GM19324 (cell line): ENCODE data around the gene ZNF93.
"Not testable (repeated sequence)": the region's sequence is repeated elsewhere in the genome, so short reads cannot be mapped to it uniquely, and the experiment has no call there.

Experiments used
- ATAC-seq: cut with Tn5 transposase; IDR thresholded peaks from one replicate; pipeline ENCODE4 v1.9.1; 2021; ENCODE audit warnings: mild to moderate bottlenecking, moderate library complexity; ENCODE audit not compliant: unreplicated experiment, low FRiP score

The ZNF93 gene

DNA sequence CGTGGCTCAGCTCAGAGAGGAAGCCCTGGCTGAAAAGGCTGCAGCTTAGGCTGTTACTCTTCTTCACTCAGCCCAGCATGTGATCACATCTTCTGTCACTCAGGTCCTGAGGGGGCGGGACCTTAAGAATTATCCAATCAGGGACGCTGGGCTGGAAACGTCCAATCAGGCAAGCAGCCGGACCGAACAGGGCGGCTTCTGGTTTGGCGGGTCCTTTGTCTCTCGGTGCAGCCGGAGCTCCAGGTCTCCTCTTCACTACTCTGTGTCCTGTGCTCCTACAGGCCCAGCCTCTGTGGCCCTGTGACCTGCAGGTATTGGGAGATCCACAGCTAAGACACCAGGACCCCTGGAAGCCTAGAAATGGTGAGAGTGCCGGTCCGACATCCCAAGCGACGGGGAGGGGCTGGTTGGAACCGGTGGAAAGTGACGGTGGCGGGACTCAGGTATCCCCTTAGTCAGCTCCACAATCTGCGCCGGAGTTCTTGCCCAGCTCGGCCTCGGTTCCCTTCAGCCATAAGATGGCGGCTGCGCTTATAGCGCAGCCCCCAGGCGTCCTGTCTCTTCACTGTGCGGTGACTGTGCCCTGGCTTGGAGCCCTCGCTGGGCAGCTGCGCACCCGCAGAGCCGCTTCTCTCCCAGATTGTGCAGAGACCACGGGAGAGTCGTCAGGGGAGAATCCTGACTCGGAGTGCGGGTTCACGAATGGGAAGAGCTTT is at the start of gene ZNF93:
Gene ZNF93, plus strand, starts transcription at position 218 of the 716 bp plus-strand sequence. Its CDS starts 143 bp downstream, at position 361.
- ATAC-seq: peak; percentile 70

- not testable (repeated sequence) for ATAC-seq
Observed at GRCh38 chr19:19851740-19852139, 49.0 kb upstream of the ZNF93 start.

DNA sequence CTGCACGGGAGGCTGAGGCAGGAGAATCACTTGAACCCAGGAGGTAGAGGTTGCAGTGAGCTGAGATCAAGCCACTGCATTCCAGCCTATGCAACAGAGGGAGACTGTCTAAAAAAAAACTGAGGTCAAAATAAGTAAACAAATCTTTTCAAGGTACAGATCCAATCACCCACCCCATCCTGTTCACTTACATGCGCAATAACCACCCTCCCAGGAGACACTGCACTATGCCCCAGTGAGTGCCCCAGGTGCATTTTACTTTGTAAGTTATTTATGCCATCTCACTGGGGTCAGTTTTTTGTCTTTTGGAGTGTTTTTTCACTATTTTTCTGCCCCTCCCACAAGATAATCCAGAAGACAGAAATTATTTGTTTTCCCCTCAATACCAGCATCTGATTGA is 42.0 kb upstream of the ZNF93 start:
- ATAC-seq: no peak

DNA sequence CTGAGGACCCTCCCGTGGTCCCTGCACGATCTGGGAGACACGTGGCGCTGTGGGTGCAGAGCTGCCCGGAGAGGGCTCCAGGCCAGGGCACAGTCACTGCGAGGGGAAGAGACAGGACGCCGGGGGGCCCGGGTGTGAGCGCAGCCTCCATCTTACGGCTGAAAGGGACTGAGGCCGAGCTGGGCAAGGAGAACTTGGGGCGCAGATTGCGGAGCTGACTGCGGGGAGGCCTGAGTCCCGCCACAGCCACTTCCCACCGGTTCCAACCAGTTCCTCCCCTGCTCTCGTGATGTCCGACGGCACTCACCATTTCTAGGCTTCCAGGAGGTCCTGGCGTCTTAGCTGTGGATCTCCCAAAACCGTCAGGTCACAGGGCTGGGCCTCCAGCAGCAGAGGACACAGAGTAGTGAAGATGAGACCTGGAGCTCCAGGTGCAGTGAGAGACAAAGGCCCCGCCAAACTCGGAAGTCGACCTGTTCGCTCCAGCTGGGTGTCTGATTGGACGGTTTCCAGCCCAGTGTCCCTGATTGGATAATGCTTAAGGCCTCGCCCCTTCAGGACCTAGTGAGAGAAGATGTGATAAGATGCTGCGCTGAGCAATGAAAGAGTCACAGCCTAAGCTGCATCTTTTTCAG is 39.9 kb upstream of the ZNF93 start:
- ATAC-seq: no peak

DNA sequence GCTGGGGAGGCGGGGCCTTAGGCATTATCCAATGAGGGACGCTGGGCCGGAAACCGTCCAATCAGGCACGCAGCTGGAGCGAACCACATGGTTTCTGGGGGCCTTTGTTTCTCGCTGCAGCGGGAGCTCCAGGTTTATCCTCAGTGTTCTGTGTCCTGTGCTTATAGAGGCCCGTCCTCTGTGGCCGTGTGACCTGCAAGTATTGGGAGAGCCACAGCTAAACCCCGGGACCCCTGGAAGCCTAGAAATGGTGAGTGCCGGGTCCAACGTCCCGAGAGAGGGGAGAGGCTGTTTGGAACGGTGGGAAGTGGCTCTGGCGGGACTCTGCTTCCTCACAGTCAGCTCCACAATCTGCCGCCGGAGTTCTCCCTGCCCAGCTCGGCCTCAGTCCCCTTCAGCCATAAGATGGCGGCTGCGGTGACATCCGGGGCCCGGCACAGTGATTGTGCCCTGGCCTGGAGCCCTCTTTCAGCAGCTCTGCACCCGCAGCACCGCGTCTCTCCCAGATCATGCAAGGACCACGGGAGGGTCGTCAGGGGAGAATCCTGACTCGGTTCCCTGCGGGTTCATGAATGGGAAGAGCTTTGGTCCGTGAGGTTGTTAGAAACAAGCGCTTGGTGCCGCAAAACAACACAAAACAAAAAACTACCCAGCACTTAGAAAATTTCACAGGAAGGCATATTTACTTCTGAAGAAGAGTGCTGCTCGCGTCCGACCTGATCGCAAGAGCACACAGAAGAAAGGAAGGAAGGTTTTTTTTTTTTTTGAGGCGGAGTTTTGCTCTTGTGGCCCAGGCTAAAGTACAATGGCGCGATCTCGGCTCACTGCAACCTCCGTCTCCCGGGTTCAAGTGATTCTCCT is 34.8 kb upstream of the ZNF93 start, which contains the start of gene ZNF253:
Gene ZNF253, plus strand, starts transcription at position 133 of the 861 bp plus-strand sequence. Its CDS starts 115 bp downstream, at position 248.
- ATAC-seq: peak; percentile 98

DNA sequence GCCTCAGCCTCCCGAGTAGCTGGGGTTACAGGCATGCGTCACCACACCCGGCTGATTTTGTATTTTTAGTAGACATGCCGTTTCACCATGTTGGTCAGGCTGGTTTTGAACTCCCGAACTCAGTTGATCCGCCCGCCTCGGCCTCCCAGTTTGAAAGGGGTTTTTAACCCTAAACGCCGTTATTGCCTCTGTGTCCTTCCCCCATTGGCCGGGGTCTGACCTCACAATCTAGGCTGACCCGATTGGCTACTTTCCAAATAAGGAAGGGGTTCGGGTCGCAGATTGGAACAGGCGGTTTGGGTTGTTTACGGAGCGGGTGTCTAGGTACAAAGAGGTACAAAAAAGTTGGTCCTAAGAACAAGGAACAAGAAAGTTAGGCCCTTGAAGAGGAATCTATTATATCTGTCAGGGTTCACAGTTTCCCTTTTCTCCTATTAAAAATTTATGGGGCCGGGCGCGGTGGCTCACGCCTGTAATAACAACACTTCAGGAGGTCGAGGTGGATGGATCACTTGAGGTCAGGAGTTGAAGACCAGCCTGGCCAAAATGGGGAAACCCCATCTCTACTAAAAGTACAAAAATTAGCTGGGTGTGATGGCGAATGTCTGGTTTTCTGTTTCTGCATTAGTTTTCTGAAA is 34.0 kb upstream of the ZNF93 start:
- ATAC-seq: no peak

DNA sequence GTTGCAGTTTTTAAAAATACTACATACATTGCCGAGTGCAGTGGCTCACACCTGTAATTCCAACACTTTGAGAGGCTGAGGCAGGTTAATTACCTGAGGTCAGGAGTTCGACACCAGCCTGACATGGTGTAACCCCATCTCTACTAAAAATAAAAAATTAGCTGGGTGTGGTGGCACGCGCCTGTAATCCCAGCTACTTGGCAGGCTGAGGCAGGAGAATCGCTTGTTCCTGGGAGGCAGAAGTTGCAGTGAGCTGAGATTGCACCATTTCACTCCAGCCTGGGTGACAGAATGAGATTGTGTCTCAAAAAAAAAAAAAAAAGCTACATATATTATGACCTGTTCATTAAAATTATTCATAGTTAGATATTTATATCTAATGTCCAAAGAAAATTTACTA is 30.7 kb upstream of the ZNF93 start:
- ATAC-seq: not testable (repeated sequence)

GRCh38 chr19:19871932-19872331 is 28.8 kb upstream of the ZNF93 start:
- no peak for ATAC-seq

DNA sequence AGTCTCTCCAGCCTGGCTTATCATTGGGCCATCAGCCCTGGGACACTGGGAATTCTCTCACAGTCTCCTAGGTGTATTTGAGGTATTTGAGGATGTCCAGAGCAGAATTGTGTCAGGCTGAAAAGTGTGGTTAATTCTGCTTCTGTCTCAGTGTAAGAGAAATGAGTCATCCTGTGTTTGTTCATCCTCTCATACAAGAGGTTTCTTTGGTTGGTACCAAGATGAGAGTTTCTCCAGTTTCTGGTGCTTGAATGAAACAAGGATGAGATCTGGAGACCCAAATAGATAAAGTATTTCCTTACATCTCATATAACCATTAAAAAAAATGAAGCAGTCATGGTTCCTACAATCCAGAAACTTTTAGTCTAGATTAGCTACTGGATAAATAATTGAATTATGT is 27.4 kb upstream of the ZNF93 start:
- ATAC-seq: no peak

DNA sequence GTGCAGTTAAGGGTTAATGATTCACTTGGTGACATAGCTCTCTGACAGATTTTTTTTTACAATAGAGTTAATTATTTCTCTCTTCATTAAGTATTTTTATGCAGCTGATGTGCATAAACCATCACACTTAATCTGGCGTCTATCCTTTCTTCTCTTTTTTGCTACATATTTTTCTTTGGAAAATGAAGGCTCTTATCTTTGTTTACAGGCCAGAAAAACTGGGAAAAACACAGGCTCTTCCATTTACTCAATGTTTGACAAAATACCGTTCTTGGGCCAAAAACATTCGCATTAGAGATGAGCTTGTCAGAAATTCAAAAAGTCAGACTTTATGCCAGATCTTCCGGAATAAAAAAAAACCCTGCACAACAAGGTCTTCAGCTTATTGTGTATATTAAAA is 23.0 kb upstream of the ZNF93 start:
- ATAC-seq: no peak

DNA sequence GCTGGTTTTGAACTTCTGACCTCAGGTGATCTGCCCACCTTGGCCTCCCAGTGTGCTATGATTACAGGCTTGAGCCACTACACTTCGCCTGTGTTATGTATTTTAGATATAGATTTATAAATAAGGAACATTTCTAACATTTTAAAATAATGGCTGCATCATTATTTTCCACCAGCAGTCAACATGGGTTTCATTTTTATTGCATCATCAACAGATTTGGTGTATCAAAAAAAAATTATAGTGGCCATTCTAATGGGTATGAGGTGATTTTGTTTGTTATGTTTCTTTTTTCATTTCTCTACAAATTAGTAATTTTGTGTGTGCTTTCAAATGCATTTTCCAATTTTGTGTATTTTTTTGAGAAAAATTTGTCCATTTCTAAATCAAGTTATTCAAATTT is 16.2 kb upstream of the ZNF93 start:
- ATAC-seq: no peak

- not testable (repeated sequence) for ATAC-seq
Observed at GRCh38 chr19:19892055-19892941, 8.4 kb upstream of the ZNF93 start.

DNA sequence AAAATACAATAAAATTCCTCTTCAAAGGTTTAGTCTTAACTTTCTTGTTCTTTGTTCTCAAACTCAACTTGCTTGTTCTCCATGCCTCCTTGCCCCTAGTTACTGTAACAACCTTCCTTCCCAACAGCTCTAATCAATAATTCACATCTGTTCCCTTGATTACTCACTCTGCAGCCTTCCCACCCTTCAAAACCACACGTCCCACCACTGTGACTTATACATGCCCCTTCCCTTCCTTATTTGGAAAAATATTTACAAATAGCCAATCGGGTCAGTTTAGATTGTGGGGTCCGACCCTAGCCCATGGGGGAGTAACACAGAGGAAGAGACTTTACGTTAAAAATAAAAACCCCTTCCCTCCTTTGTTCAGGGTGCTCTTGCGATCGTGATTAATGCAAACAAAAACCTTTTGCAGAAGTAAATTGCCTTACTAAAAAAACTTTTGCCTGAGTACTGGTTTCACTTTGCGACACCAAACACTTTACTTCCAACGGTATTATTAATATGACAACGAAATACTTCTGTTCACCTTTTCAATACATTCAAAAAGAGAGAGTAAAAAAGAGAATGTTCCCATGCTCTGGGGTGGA is 512 bp upstream of the ZNF93 start:
- no peak for ATAC-seq

DNA sequence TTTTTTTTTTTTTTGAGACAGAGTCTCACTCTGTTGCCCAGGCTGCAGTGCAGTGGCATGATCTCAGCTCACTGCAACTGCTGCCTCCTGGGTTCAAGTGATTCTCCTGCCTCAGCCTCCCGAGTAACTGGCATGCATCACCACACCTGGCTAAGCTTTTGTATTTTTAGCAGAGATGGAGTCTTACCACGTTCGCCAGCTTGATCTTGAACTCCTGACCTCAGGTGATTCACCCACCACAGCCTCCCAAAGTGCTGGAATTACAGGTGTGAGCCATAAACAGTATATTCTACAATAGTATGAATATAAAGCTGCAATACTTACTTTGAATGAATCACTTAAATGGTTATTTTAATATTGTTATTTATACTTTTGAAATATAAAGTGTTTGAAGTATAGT is 6.8 kb downstream of the ZNF93 start:
- ATAC-seq: not testable (repeated sequence)

GRCh38 chr19:19909654-19910053 is 8.9 kb downstream of the ZNF93 start:
- ATAC-seq: no peak

GRCh38 chr19:19911150-19911549 is 10.4 kb downstream of the ZNF93 start:
- no peak for ATAC-seq

DNA sequence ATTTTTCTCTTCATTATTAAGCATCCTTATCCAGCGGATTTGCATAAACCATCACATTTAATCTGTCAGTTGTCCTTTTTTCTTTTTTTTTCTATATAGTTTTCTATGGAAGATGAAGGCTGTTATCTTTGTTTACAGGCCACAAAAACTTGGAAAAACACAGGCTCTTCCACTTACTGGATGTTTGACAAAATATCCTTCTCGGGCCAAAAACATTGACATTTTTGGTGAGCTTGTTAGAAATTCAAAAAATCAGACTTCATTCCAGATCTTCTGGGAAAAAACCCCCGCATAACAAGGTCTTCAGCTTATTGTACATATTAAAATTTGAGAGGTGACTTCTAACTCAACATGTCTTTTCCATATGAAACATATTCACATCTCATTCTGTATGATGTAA is 13.8 kb downstream of the ZNF93 start:
- no peak for ATAC-seq

GRCh38 chr19:19930417-19930816 is 29.7 kb downstream of the ZNF93 start:
- not testable (repeated sequence) for ATAC-seq
